Neutrophil (primary cell): Measurements from ENCODE around the gene ENTPD2.

Experiments
- H3K27ac ChIP-seq: fragments of 200-600 bp; sonication (generic); 2 replicates; pipeline ENCODE4 v1.5.1; 2016; ENCODE audit warnings: mild to moderate bottlenecking, moderate library complexity
- H3K27me3 ChIP-seq: fragments of 200-600 bp; sonication (generic); 2 replicates; pipeline ENCODE4 v1.6.0; 2016; ENCODE audit warnings: mild to moderate bottlenecking
- H3K36me3 ChIP-seq: fragments of 200-600 bp; sonication (generic); 2 replicates; pipeline ENCODE4 v1.5.1; 2017
- H3K4me1 ChIP-seq, 2 experiments: fragments of 200-600 bp in 1 of 2; sonication (generic) in 1 of 2; 1 replicate in 1 of 2; 2 replicates in 1 of 2; pipeline versions ENCODE4 v1.5.1 to v1.6.1; 2013 to 2016; ENCODE audit warnings: low read depth in 1 of 2, low read length in 1 of 2, mild to moderate bottlenecking in 1 of 2, moderate library complexity in 1 of 2; ENCODE audit not compliant: control insufficient read depth in 1 of 2, insufficient read depth in 1 of 2
- H3K4me3 ChIP-seq, 2 experiments: fragments of 200-600 bp in 1 of 2; sonication (generic) in 1 of 2; 1 replicate in 1 of 2; 2 replicates in 1 of 2; pipeline ENCODE4 v1.5.1; 2013 to 2016; ENCODE audit warnings: low read depth in 1 of 2, low read length in 1 of 2, mild to moderate bottlenecking in 1 of 2, moderate library complexity in 1 of 2
- H3K9me3 ChIP-seq: fragments of 200-600 bp; sonication (generic); 2 replicates; pipeline ENCODE4 v1.5.1; 2016
- CTCF ChIP-seq: fragments of 200-600 bp; sonication (generic); IDR thresholded peaks from 2 replicates; pipeline ENCODE4 v1.5.1; 2016; ENCODE audit warnings: antibody characterized with exemption

ENTPD2 gene

GRCh38 chr9:137053944-137054931 lies at the start of gene ENTPD2:
ENTPD2 (minus strand) TSS chr9:137054061; CDS start chr9:137053997, 64 bp downstream.
- Histone ChIP-seq H3K9me3 (no peaks in the 10 kb centered on the region), H3K4me3 (peak within 1 kb of the TSS; percentile 48 to 59), H3K27me3 (peaks cover 72% of the 10 kb centered on the region), H3K36me3 (no peaks in the 10 kb centered on the region), H3K4me1 (peaks cover 33 to 42% of the 10 kb centered on the region in 2 experiments), H3K27ac (no peak within 1 kb of the TSS)
- no peak for TF ChIP-seq CTCF

GRCh38 chr9:137103206-137103999 lies 49.5 kb upstream of the ENTPD2 start:
- Histone ChIP-seq H3K9me3 (no peaks in the 10 kb centered on the region), H3K4me3 (no peak overlapping the region), H3K36me3 (peaks cover 97% of the 10 kb centered on the region), H3K27ac (no peak overlapping the region), H3K27me3 (no peaks in the 10 kb centered on the region), H3K4me1 (no peaks in the 10 kb centered on the region)
- no peak for TF ChIP-seq CTCF

- peaks cover 80% of the 10 kb centered on the region for H3K36me3 ChIP-seq
- H3K4me3 ChIP-seq, result no peak overlapping the region
- no peaks in the 10 kb centered on the region for H3K9me3 ChIP-seq
- H3K4me1 ChIP-seq, result no peaks in the 10 kb centered on the region
- H3K27ac ChIP-seq, result no peak overlapping the region
- H3K27me3 ChIP-seq, result no peaks in the 10 kb centered on the region
- TF ChIP-seq CTCF, result no peak
These were observed 45.4 kb upstream of the ENTPD2 start for GRCh38 chr9:137099231-137099630.

- Histone ChIP-seq H3K4me1 (no peaks in the 10 kb centered on the region), H3K4me3 (no peak overlapping the region), H3K27me3 (no peaks in the 10 kb centered on the region), H3K9me3 (no peaks in the 10 kb centered on the region), H3K36me3 (peaks cover 69% of the 10 kb centered on the region), H3K27ac (no peak overlapping the region)
- no peak for TF ChIP-seq CTCF
These were observed 44.1 kb upstream of the ENTPD2 start for GRCh38 chr9:137097761-137098462.

GRCh38 chr9:137096785-137097546 lies 43.1 kb upstream of the ENTPD2 start:
- Histone ChIP-seq H3K4me1 (no peaks in the 10 kb centered on the region), H3K36me3 (peaks cover 65% of the 10 kb centered on the region), H3K27ac (no peak overlapping the region), H3K4me3 (no peak overlapping the region), H3K27me3 (no peaks in the 10 kb centered on the region), H3K9me3 (no peaks in the 10 kb centered on the region)
- no peak for TF ChIP-seq CTCF
